Measurements from ENCODE around the gene LRRC7. TPM values are rescaled to one million over a fixed set of nuclear protein-coding genes. Genes with fewer than 3 reads are reported as not detected.

The LRRC7 gene
- total RNA-seq, 3 donors from 2014 or later, result 0.46 to 1.2 (median 1.0) TPM

DNA sequence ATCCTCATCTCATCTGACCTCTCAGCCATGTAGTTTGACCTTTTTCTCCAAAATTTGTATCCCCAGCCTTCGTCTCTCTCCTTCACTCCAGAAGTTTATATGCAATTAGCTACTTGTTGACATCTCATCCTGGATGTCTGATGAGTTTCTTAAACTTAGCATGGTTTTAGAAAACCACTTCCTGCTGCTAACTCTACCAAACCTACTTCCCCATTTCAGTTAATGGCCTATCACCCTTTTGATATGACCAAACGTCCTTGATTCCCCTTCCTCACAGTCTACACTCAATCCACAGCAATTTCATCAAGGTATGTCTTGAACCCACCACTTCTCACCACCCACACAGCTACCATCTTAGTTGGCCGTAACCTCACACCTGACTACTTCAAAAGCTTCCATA lies 515.8 kb downstream of the LRRC7 start:
- no peak for DNase-seq
- TF ChIP-seq, protein P1, sequence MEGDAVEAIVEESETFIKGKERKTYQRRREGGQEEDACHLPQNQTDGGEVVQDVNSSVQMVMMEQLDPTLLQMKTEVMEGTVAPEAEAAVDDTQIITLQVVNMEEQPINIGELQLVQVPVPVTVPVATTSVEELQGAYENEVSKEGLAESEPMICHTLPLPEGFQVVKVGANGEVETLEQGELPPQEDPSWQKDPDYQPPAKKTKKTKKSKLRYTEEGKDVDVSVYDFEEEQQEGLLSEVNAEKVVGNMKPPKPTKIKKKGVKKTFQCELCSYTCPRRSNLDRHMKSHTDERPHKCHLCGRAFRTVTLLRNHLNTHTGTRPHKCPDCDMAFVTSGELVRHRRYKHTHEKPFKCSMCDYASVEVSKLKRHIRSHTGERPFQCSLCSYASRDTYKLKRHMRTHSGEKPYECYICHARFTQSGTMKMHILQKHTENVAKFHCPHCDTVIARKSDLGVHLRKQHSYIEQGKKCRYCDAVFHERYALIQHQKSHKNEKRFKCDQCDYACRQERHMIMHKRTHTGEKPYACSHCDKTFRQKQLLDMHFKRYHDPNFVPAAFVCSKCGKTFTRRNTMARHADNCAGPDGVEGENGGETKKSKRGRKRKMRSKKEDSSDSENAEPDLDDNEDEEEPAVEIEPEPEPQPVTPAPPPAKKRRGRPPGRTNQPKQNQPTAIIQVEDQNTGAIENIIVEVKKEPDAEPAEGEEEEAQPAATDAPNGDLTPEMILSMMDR (IDR thresholded peaks at IDR 0.05), result no peak
- Histone ChIP-seq H3K36me3 (ENCODE audit: low read depth) (no peaks in the 10 kb centered on the region), H3K4me3 (no peak overlapping the region), H3K4me1 (ENCODE audit: low read depth) (no peaks in the 10 kb centered on the region), H3K9me3 (no peaks in the 10 kb centered on the region)
- ATAC-seq, result no peak
- intact Hi-C loops (cut with DNase I, micrococcal nuclease), result no loop called here

DNA sequence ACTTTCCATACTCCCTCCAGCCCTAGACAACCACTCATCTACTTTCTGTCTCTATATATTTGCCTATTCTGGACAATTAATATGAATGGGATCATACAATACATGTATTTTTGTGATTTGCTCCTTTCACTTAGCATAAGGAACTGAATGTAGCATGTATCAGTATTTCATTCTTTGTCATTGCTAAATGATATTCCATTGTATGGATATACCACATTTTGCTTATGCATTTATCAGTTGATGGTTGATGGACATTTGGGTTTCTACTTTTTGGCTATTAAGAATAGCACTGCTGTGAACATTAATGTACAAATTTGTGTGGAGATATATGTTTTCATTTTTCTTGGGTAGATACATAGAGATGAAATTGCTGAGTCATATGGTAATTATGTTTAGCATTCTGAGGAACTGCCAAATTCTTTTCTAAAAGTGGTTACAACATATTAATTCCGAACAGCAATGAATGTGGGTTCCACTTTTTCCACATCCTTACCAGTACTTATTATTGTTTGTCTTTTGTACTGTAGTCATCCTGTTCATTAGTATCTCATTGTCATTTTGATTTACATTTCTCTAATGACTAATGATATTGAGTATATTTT lies 516.7 kb downstream of the LRRC7 start:
- no peaks in the 10 kb centered on the region for H3K36me3 ChIP-seq (ENCODE audit: low read depth)
- no peak for ATAC-seq
- intact Hi-C loops (cut with DNase I, micrococcal nuclease), result no loop called here
- H3K4me1 ChIP-seq (ENCODE audit: low read depth), result no peaks in the 10 kb centered on the region
- no peaks in the 10 kb centered on the region for H3K9me3 ChIP-seq
- no peak overlapping the region for H3K4me3 ChIP-seq
- TF ChIP-seq, protein P1 (IDR thresholded peaks at IDR 0.05), result no peak
- DNase-seq, result no peak

DNA sequence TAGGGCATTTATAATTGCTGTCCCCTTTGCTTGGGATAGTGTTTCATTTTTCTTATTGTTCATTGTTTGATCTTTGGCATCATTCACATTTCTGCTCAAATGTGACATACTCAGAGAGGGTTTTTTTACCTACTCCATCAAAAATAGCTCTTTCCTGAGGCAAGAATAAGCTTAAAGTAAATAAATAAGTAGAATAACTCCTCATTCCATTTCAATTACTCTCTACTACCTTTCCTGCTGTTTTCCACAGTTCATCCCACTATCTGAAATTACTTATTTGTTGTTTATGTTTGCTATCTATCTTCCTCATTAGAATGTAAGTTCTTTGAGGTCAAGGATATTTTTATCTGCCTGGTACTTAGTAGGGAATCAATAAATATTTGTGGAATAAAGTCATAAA lies 517.8 kb downstream of the LRRC7 start:
- Histone ChIP-seq H3K4me1 (ENCODE audit: low read depth) (no peaks in the 10 kb centered on the region), H3K9me3 (no peaks in the 10 kb centered on the region), H3K36me3 (ENCODE audit: low read depth) (no peaks in the 10 kb centered on the region), H3K4me3 (no peak overlapping the region)
- no peak for DNase-seq
- TF ChIP-seq, protein P1 (IDR thresholded peaks at IDR 0.05), result no peak
- intact Hi-C loops (cut with DNase I, micrococcal nuclease), result no loop called here
- ATAC-seq, result no peak

DNA sequence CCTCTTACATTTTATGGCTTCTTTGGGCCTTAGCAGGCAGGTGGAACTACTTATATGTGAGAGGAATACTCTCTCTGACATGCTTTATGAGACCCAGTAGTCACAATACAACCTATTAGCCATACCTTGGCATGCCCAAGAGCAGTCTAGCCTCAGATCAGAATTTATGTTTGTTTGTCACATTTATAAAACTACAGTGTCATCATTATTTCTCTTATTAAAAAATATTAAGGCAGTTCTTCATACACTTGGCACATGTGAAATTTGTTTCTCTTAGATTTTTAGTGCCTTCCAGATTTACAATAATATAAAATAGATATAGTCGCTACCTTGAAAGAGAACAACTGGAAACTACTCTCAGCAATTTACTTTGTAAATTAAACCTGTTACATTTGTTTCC lies 519.2 kb downstream of the LRRC7 start:
- intact Hi-C loops (cut with DNase I, micrococcal nuclease), result no loop called here
- ATAC-seq, result no peak
- H3K9me3 ChIP-seq, result no peaks in the 10 kb centered on the region
- no peak for DNase-seq
- no peak overlapping the region for H3K4me3 ChIP-seq
- H3K4me1 ChIP-seq (ENCODE audit: low read depth), result no peaks in the 10 kb centered on the region
- TF ChIP-seq, protein P1 (IDR thresholded peaks at IDR 0.05), result no peak
- no peaks in the 10 kb centered on the region for H3K36me3 ChIP-seq (ENCODE audit: low read depth)

DNA sequence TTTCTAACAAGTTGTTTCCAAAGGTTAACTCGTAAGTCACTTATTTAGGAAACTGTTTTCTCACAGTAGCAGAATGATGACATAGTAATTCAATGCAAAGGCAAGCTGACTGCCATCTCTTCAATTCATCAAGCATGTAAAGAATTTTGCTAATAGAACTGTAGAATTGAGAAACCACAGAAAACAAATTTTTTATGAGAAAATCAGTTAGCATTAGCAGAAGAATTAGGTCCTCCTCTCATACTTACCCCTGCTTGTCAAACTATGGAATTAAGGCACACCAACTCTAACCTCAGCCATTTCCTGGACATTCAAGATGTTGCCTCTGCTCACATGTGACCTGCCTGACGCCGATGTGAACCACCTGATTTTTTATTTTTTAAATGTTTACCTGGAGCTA lies 522.4 kb downstream of the LRRC7 start:
- no peaks in the 10 kb centered on the region for H3K9me3 ChIP-seq
- ATAC-seq, result no peak
- H3K4me3 ChIP-seq, result no peak overlapping the region
- TF ChIP-seq, protein P1 (IDR thresholded peaks at IDR 0.05), result no peak
- intact Hi-C loops (cut with DNase I, micrococcal nuclease), result no loop called here
- H3K4me1 ChIP-seq (ENCODE audit: low read depth), result no peaks in the 10 kb centered on the region
- no peaks in the 10 kb centered on the region for H3K36me3 ChIP-seq (ENCODE audit: low read depth)
- DNase-seq, result no peak

DNA sequence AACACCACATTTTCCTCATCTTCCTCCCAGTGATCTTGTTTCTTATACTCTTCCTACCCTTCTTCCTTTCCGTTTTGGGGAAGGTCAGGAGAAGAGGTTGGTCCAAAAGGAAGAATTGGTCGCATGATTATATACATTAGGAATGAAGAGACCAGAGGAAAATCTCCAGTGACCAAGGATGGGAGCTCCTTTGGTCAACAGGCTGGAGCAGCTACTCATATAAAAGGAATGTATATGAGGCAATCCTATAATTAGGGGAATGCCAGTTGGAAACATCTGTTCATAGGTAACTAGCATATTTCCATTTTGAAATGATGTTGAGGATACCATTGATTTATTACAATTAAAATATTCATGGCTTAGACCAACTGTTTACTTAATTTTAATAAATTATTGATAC lies 523.2 kb downstream of the LRRC7 start:
- no peak for DNase-seq
- no peaks in the 10 kb centered on the region for H3K36me3 ChIP-seq (ENCODE audit: low read depth)
- intact Hi-C loops (cut with DNase I, micrococcal nuclease), result no loop called here

More for the DNA sequence above, 523.2 kb downstream of the LRRC7 start:
- H3K4me1 ChIP-seq (ENCODE audit: low read depth), result no peaks in the 10 kb centered on the region
- no peak for ATAC-seq
- no peak overlapping the region for H3K4me3 ChIP-seq
- TF ChIP-seq, protein P1 (IDR thresholded peaks at IDR 0.05), result no peak
- no peaks in the 10 kb centered on the region for H3K9me3 ChIP-seq
